HG03066 (cell line): ENCODE results near the gene DCBLD1.

ENCODE experiments used
- ATAC-seq: cut with Tn5 transposase; IDR thresholded peaks from one replicate; pipeline ENCODE4 v1.9.1; 2021; ENCODE audit warnings: low read depth; ENCODE audit not compliant: unreplicated experiment

DCBLD1 gene

GRCh38 chr6:117469356-117469755 lies 13.1 kb upstream of the DCBLD1 start:
- no peak for ATAC-seq

- ATAC-seq = no peak
Measured at GRCh38 chr6:117469791-117470190, 12.7 kb upstream of the DCBLD1 start.

GRCh38 chr6:117472667-117473066 lies 9.8 kb upstream of the DCBLD1 start:
- no peak for ATAC-seq

- no peak for ATAC-seq
Measured at GRCh38 chr6:117473401-117473800, 9.1 kb upstream of the DCBLD1 start.

- ATAC-seq = peak; percentile 26
Measured at GRCh38 chr6:117477988-117478852, 4.3 kb upstream of the DCBLD1 start.

- ATAC-seq = no peak
Measured at GRCh38 chr6:117478853-117479231, 3.6 kb upstream of the DCBLD1 start.

- no peak for ATAC-seq
Measured at GRCh38 chr6:117480651-117481050, 1.8 kb upstream of the DCBLD1 start.

GRCh38 chr6:117481278-117481925 lies 1.1 kb upstream of the DCBLD1 start:
- no peak for ATAC-seq

- ATAC-seq = no peak
Measured at GRCh38 chr6:117481926-117482239, 591 bp upstream of the DCBLD1 start.

GRCh38 chr6:117483004-117483644 lies 650 bp downstream of the DCBLD1 start:
- peak; percentile 13 for ATAC-seq

- ATAC-seq = peak; percentile 19
Measured at GRCh38 chr6:117483645-117484016, 1.2 kb downstream of the DCBLD1 start.

GRCh38 chr6:117484052-117484646 lies 1.7 kb downstream of the DCBLD1 start:
- no peak for ATAC-seq

- no peak for ATAC-seq
Measured at GRCh38 chr6:117485433-117485832, 3.0 kb downstream of the DCBLD1 start.

GRCh38 chr6:117487821-117488220 lies 5.3 kb downstream of the DCBLD1 start:
- ATAC-seq = no peak

GRCh38 chr6:117489003-117489402 lies 6.5 kb downstream of the DCBLD1 start:
- no peak for ATAC-seq

GRCh38 chr6:117491916-117492315 lies 9.4 kb downstream of the DCBLD1 start:
- ATAC-seq = no peak

GRCh38 chr6:117493470-117493869 lies 11.0 kb downstream of the DCBLD1 start:
- ATAC-seq = no peak

- no peak for ATAC-seq
Measured at GRCh38 chr6:117494283-117494682, 11.8 kb downstream of the DCBLD1 start.

- ATAC-seq = no peak
Measured at GRCh38 chr6:117494694-117495318, 12.3 kb downstream of the DCBLD1 start.

- ATAC-seq = no peak
Measured at GRCh38 chr6:117495425-117495824, 13.0 kb downstream of the DCBLD1 start.

GRCh38 chr6:117495869-117496268 lies 13.4 kb downstream of the DCBLD1 start:
- no peak for ATAC-seq
